IPS-18a (cell line): ENCODE measurements around the gene OR5AK2.
"Not testable (repeated sequence)": the region's sequence is repeated elsewhere in the genome, so short reads cannot be mapped to it uniquely, and the experiment has no call there.

ENCODE experiments used
- H3K27ac ChIP-seq: one replicate; pipeline ENCODE4 v1.5.1; 2013; ENCODE audit warnings: low read length
- H3K27me3 ChIP-seq: one replicate; pipeline ENCODE4 v1.6.1; 2013; ENCODE audit warnings: mild to moderate bottlenecking, low read length; ENCODE audit not compliant: control insufficient read depth, insufficient read depth
- H3K36me3 ChIP-seq: one replicate; pipeline ENCODE4 v1.6.1; 2013; ENCODE audit warnings: low read depth, low read length; ENCODE audit not compliant: control insufficient read depth
- H3K4me1 ChIP-seq: one replicate; pipeline ENCODE4 v1.6.1; 2013; ENCODE audit warnings: low read depth, low read length; ENCODE audit not compliant: control insufficient read depth
- H3K4me3 ChIP-seq: one replicate; pipeline ENCODE4 v1.5.1; 2013; ENCODE audit warnings: low read length
- H3K9ac ChIP-seq: one replicate; pipeline ENCODE4 v1.6.1; 2013; ENCODE audit warnings: mild to moderate bottlenecking, low read length, moderate library complexity
- H3K9me3 ChIP-seq: one replicate; pipeline ENCODE4 v1.6.1; 2013; ENCODE audit warnings: low read depth, low read length; ENCODE audit not compliant: control insufficient read depth

The OR5AK2 gene, protein sequence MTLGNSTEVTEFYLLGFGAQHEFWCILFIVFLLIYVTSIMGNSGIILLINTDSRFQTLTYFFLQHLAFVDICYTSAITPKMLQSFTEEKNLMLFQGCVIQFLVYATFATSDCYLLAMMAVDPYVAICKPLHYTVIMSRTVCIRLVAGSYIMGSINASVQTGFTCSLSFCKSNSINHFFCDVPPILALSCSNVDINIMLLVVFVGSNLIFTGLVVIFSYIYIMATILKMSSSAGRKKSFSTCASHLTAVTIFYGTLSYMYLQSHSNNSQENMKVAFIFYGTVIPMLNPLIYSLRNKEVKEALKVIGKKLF

GRCh38 chr11:56988614-56989013, at the start of gene OR5AK2:
TSS of gene OR5AK2 (plus strand) at chr11:56988914. CDS start at chr11:56988914, 0 bp downstream.
- H3K9ac ChIP-seq: no peak within 1 kb of the TSS
- no peak within 1 kb of the TSS for H3K27ac ChIP-seq
- no peaks in the 10 kb centered on the region for H3K36me3 ChIP-seq
- H3K9me3 ChIP-seq: no peaks in the 10 kb centered on the region
- H3K27me3 ChIP-seq: no peaks in the 10 kb centered on the region
- H3K4me1 ChIP-seq: no peaks in the 10 kb centered on the region
- H3K4me3 ChIP-seq: no peak within 1 kb of the TSS

GRCh38 chr11:56945526-56945925, 43.2 kb upstream of the OR5AK2 start:
- not testable (repeated sequence) for H3K27me3 ChIP-seq, H3K9me3 ChIP-seq, H3K36me3 ChIP-seq, H3K9ac ChIP-seq, H3K4me1 ChIP-seq, H3K4me3 ChIP-seq, H3K27ac ChIP-seq

GRCh38 chr11:56948991-56949515, 39.7 kb upstream of the OR5AK2 start:
- no peaks in the 10 kb centered on the region for H3K27me3 ChIP-seq
- no peaks in the 10 kb centered on the region for H3K4me1 ChIP-seq
- H3K36me3 ChIP-seq: no peaks in the 10 kb centered on the region
- H3K27ac ChIP-seq: no peak overlapping the region
- H3K9ac ChIP-seq: no peak overlapping the region
- no peak overlapping the region for H3K4me3 ChIP-seq
- H3K9me3 ChIP-seq: peaks cover 8% of the 10 kb centered on the region

- Histone ChIP-seq H3K27me3 (no peaks in the 10 kb centered on the region), H3K4me3 (no peak overlapping the region), H3K4me1 (no peaks in the 10 kb centered on the region), H3K9ac (no peak overlapping the region), H3K27ac (no peak overlapping the region), H3K36me3 (no peaks in the 10 kb centered on the region), H3K9me3 (peaks cover 8% of the 10 kb centered on the region)
Observed at GRCh38 chr11:56950510-56950909, 38.2 kb upstream of the OR5AK2 start.

DNA sequence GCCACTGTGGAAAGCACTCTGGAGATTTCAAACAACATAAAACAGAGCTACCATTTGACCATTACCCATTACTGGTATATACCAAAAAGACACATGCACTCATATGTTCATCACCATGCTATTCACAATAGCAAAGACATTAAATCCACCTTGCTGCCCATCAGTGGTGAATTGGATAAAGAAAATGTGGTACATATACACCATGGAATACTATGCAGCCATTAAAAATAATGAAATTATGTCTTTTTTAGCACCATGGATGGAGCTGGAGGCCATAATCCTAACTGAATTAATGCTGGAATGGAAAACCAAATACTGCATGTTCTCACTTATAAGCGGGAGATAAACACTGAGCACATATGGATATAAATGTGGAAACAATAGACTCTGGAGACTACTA, 34.8 kb upstream of the OR5AK2 start:
- not testable (repeated sequence) for H3K4me1 ChIP-seq, H3K36me3 ChIP-seq, H3K27me3 ChIP-seq, H3K9me3 ChIP-seq, H3K9ac ChIP-seq, H3K27ac ChIP-seq, H3K4me3 ChIP-seq

- Histone ChIP-seq H3K4me1 (no peaks in the 10 kb centered on the region), H3K9ac (no peak overlapping the region), H3K36me3 (no peaks in the 10 kb centered on the region), H3K27ac (no peak overlapping the region), H3K27me3 (no peaks in the 10 kb centered on the region), H3K9me3 (peaks cover 6% of the 10 kb centered on the region), H3K4me3 (no peak overlapping the region)
Observed at GRCh38 chr11:56961609-56962008, 27.1 kb upstream of the OR5AK2 start.

DNA sequence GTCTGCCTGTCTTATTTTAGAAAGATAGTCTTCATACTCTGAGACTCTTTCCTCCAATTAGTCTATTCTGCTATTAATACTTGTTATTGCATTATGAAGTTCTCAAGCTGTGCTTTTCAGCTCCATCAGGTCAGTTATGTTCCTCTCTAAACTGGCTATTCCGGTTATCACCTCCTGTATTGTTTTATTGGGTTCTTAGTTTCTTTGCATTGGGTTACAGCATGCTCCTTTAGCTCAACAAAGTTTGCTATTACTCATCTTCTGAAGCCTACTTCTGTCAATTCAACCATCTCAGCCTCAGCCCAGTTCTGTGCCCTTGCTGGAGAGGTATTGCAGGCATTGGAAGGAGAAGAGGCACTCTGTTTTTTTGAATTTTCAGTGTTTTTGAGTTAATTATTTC, 21.0 kb upstream of the OR5AK2 start:
- Histone ChIP-seq H3K27me3 (no peaks in the 10 kb centered on the region), H3K27ac (no peak overlapping the region), H3K9ac (no peak overlapping the region), H3K4me3 (no peak overlapping the region), H3K4me1 (no peaks in the 10 kb centered on the region), H3K36me3 (no peaks in the 10 kb centered on the region), H3K9me3 (peaks cover 6% of the 10 kb centered on the region)

DNA sequence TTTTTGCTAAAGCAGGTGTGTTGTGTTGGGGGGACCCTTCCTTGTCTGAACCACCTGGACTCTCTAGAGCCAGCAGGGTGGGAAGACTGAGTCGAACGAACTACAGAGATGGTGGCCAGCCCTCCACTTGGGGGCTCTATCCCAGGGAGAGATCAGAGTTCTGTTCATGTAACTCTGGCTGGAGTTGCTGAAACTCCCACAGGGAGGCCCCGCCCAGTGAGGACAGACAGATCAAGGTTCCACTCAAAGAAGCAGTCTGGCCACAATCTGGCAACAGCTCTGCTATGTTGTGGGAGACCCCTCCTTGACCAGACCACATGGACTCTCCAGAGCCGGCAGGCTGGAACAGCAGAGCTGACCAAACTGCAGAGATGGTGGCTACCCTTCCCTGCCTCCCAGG, 20.2 kb upstream of the OR5AK2 start:
- no peaks in the 10 kb centered on the region for H3K4me1 ChIP-seq
- no peaks in the 10 kb centered on the region for H3K27me3 ChIP-seq
- H3K27ac ChIP-seq: no peak overlapping the region
- no peak overlapping the region for H3K9ac ChIP-seq
- H3K4me3 ChIP-seq: no peak overlapping the region
- no peaks in the 10 kb centered on the region for H3K36me3 ChIP-seq
- H3K9me3 ChIP-seq: peaks cover 6% of the 10 kb centered on the region

DNA sequence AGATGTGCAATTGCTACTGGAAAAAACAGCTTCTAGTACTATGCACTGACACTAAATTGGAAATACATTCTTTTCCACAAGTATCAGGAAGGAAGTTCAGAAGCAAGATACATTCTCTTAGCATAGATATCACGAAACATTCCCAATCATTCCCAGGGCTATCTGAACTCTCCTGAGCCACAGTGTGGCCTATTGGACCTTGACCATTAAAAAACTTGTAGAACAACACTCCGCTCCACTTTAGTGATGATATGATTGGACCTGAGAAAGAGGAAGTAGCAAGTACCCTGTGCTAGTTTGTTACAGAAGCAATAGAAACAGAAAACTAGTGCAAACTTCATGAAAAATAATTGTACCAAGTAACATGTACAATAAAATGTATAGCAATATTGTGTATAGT, 11.4 kb upstream of the OR5AK2 start:
- Histone ChIP-seq H3K4me1 (no peaks in the 10 kb centered on the region), H3K9me3 (no peaks in the 10 kb centered on the region), H3K36me3 (no peaks in the 10 kb centered on the region), H3K27ac (no peak overlapping the region), H3K9ac (no peak overlapping the region), H3K27me3 (no peaks in the 10 kb centered on the region), H3K4me3 (no peak overlapping the region)

DNA sequence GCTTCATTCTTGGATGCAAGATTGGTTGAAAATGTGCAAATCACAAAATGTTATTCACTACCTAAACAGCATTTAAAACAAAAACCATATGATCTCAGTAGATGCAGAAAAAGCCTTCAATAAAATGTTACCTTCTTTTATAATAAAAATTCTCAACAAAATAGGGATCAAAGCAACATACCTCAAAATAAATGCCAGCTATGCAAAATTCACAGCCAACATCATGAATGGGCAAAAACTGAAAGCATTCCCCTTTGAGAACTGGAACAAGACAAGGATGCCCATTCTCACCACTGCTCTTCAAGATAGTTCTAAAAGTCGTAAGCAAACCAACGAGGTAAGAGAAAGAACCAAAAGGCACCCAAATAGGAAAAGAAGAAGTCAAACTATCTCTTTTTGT, 2.0 kb downstream of the OR5AK2 start:
- Histone ChIP-seq H3K27ac (no peak overlapping the region), H3K36me3 (no peaks in the 10 kb centered on the region), H3K9ac (no peak overlapping the region), H3K4me3 (no peak overlapping the region), H3K27me3 (no peaks in the 10 kb centered on the region), H3K9me3 (peaks cover 7% of the 10 kb centered on the region), H3K4me1 (no peaks in the 10 kb centered on the region)

- Histone ChIP-seq H3K4me3 (no peak overlapping the region), H3K36me3 (no peaks in the 10 kb centered on the region), H3K4me1 (no peaks in the 10 kb centered on the region), H3K9ac (no peak overlapping the region), H3K9me3 (peaks cover 10% of the 10 kb centered on the region), H3K27me3 (no peaks in the 10 kb centered on the region), H3K27ac (no peak overlapping the region)
Observed at GRCh38 chr11:56994532-56994931, 5.8 kb downstream of the OR5AK2 start.

DNA sequence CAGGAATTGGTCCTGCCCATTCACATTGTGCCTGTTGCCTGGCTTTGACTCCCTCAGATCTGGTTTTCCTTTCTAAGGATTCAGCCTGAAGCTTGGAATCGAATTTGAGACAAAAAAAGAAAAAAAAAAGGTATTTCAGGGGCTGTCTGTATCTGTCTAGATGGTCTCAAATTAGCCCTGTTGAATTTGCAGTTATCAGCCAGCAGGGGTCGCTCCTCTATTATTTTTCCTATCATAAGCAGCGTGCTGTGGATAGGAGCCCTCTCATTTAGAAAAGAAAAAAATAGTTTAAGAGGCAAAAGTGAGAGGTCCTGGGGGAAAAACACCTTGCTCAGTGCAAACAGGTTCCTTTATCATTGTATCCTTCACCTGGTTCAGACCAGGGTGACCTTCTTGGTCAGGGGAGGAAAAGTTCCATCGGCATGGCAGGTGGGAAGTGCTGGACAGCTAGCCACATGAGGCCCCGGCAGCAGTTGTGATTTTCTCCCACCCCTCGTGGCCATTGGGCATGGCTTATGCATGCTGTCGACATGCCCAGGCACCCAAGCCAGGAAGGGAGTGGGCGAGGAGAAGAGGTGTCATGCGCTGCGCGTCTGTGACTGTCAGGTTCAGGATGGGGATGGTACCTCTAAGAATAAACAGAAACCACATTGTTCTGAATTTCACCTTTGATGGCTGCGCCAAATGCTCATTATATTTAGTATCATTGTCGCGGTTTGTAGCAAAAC, 13.1 kb downstream of the OR5AK2 start:
- no peak overlapping the region for H3K4me3 ChIP-seq
- H3K27ac ChIP-seq: no peak overlapping the region
- H3K9me3 ChIP-seq: peaks cover 12% of the 10 kb centered on the region
- H3K4me1 ChIP-seq: no peaks in the 10 kb centered on the region
- H3K36me3 ChIP-seq: no peaks in the 10 kb centered on the region
- no peaks in the 10 kb centered on the region for H3K27me3 ChIP-seq
- no peak overlapping the region for H3K9ac ChIP-seq
